H1 (cell line): ENCODE results near the gene ALDOC. TPM values are rescaled to one million over a fixed set of nuclear protein-coding genes. Genes with fewer than 3 reads are reported as not detected.
A peak's percentile ranks its signal among the peaks of the same experiment; 100 is the strongest.

Source experiments
- CTCF ChIA-PET: fragments of 300-600 bp; sonication (Branson Sonifier 250); formaldehyde crosslinking; loops from one replicate; lab custom pipeline; 2021; ENCODE audit not compliant: partially characterized antibody; lab: Charles Lee
- POLR2A ChIA-PET: fragments of 300-600 bp; sonication (Branson Sonifier 250); formaldehyde crosslinking; loops from one replicate; lab custom pipeline; 2021; ENCODE audit warnings: inconsistent platforms; ENCODE audit not compliant: partially characterized antibody; lab: Charles Lee
- DNase-seq, 2 experiments: peaks; one replicate each; pipeline versions ENCODE4 v3.0.0 to v3.0.0-alpha.2; 2010 to 2022; ENCODE audit warnings: low spot score in 2 of 2, low read depth in 1 of 2, mixed read lengths in 1 of 2
- FAIRE-seq: peaks from 2 replicates; lab custom pipeline; 2011; peaks lifted over from hg19 to GRCh38; lab: Jason Lieb, UNC
- H2AFZ ChIP-seq: 2 replicates; pipeline ENCODE4 v1.8.1; 2012; ENCODE audit warnings: low read length, inconsistent platforms
- H2AK5ac ChIP-seq: 2 replicates; pipeline ENCODE4 v1.6.1; 2013; ENCODE audit warnings: low read depth, low read length
- H2BK120ac ChIP-seq: replicated peaks from 2 replicates; pipeline ENCODE3; 2013; ENCODE audit warnings: low read depth, low read length, inconsistent platforms
- H2BK12ac ChIP-seq: 2 replicates; pipeline ENCODE4 v1.6.1; 2013; ENCODE audit warnings: low read depth, low read length
- H2BK15ac ChIP-seq: 2 replicates; pipeline ENCODE4 v1.6.1; 2013; ENCODE audit warnings: low read length
- H2BK20ac ChIP-seq: 2 replicates; pipeline ENCODE4 v1.6.1; 2013; ENCODE audit warnings: low read length
- H2BK5ac ChIP-seq: 2 replicates; pipeline ENCODE4 v1.6.1; 2013; ENCODE audit warnings: low read depth, low read length
- H3K14ac ChIP-seq: 2 replicates; pipeline ENCODE4 v1.6.1; 2013; ENCODE audit warnings: inconsistent platforms; ENCODE audit not compliant: insufficient read length
- H3K18ac ChIP-seq: 2 replicates; pipeline ENCODE4 v1.6.1; 2013; ENCODE audit warnings: low read length; ENCODE audit errors: extremely low read depth
- H3K23ac ChIP-seq: 2 replicates; pipeline ENCODE4 v1.6.1; 2013; ENCODE audit warnings: inconsistent platforms; ENCODE audit not compliant: insufficient read length
- H3K23me2 ChIP-seq: 2 replicates; pipeline ENCODE4 v1.6.1; 2013; ENCODE audit warnings: low read depth, low read length
- H3K27ac ChIP-seq: 2 replicates; pipeline ENCODE4 v1.6.1; 2011; ENCODE audit warnings: low read depth, low read length, inconsistent platforms
- H3K27me3 ChIP-seq, 4 experiments: replicated peaks in 1 of 4; 1 replicate in 1 of 4; 2 replicates in 3 of 4; pipeline versions ENCODE4 v1.6.1 to v1.8.1; 2011 to 2013; ENCODE audit warnings: low read length in 3 of 4, mild to moderate bottlenecking in 3 of 4, inconsistent platforms in 2 of 4, mixed read lengths in 2 of 4, moderate library complexity in 1 of 4; ENCODE audit not compliant: control insufficient read depth in 3 of 4, insufficient read depth in 3 of 4; ENCODE audit errors: extremely low read depth in 1 of 4
- H3K36me3 ChIP-seq, 4 experiments: 2 replicates each; pipeline versions ENCODE4 v1.6.1 to v1.8.1; 2011 to 2013; ENCODE audit warnings: mild to moderate bottlenecking in 4 of 4, low read length in 3 of 4, moderate library complexity in 2 of 4, control low read depth in 1 of 4, inconsistent platforms in 1 of 4; ENCODE audit not compliant: insufficient read depth in 4 of 4, control insufficient read depth in 2 of 4
- H3K4ac ChIP-seq: replicated peaks from 2 replicates; pipeline ENCODE3; 2013; ENCODE audit warnings: low read length, low read depth, mixed read lengths, inconsistent platforms; ENCODE audit not compliant: insufficient read length
- H3K4me1 ChIP-seq, 4 experiments: replicated peaks in 1 of 4; 1 replicate in 1 of 4; 2 replicates in 3 of 4; pipeline versions ENCODE4 v1.6.1 to v1.8.1; 2011 to 2013; ENCODE audit warnings: low read length in 3 of 4, inconsistent platforms in 2 of 4, mixed read lengths in 1 of 4; ENCODE audit not compliant: insufficient read depth in 4 of 4, control insufficient read depth in 3 of 4
- H3K4me2 ChIP-seq, 2 experiments: 2 replicates each; pipeline versions ENCODE4 v1.6.1 to v1.8.1; 2011 to 2013; ENCODE audit warnings: low read depth in 2 of 2, low read length in 2 of 2, control low read depth in 1 of 2, inconsistent platforms in 1 of 2, mild to moderate bottlenecking in 1 of 2; ENCODE audit not compliant: insufficient read depth in 1 of 2
- H3K4me3 ChIP-seq, 4 experiments: fragments of 200-600, 300-600 bp in 1 of 4; sonication (generic), shearing (Covaris generic), sonication (Bioruptor Twin) in 1 of 4; 2 replicates each; pipeline versions ENCODE4 v1.5.1 to v1.8.1; 2011 to 2016; ENCODE audit warnings: low read length in 4 of 4, low read depth in 3 of 4, control low read depth in 2 of 4, inconsistent platforms in 2 of 4, mild to moderate bottlenecking in 2 of 4, mixed read lengths in 1 of 4, moderate library complexity in 1 of 4; ENCODE audit not compliant: insufficient read depth in 2 of 4; ENCODE audit errors: extremely low read depth in 1 of 4
- H3K56ac ChIP-seq: replicated peaks from 2 replicates; pipeline ENCODE3; 2013; ENCODE audit warnings: low read depth, mild to moderate bottlenecking, mixed read lengths, low read length, inconsistent platforms; ENCODE audit not compliant: insufficient read length
- H3K79me1 ChIP-seq: 2 replicates; pipeline ENCODE4 v1.6.1; 2013; ENCODE audit warnings: low read depth, low read length, control low read depth
- H3K79me2 ChIP-seq, 2 experiments: 2 replicates each; pipeline versions ENCODE4 v1.6.1 to v1.8.1; 2012 to 2013; ENCODE audit warnings: low read length in 2 of 2, mild to moderate bottlenecking in 2 of 2, inconsistent platforms in 1 of 2; ENCODE audit not compliant: insufficient read depth in 2 of 2, control insufficient read depth in 1 of 2
- H3K9ac ChIP-seq, 4 experiments: replicated peaks in 1 of 4; 1 replicate in 1 of 4; 2 replicates in 3 of 4; pipeline versions ENCODE4 v1.6.1 to v1.8.1; 2011 to 2013; ENCODE audit warnings: low read depth in 3 of 4, low read length in 3 of 4, control low read depth in 2 of 4, mild to moderate bottlenecking in 2 of 4, moderate library complexity in 2 of 4, inconsistent platforms in 1 of 4; ENCODE audit errors: extremely low read depth in 1 of 4
- H3K9me3 ChIP-seq, 2 experiments: 2 replicates each; pipeline versions ENCODE4 v1.6.1 to v1.8.1; 2012 to 2013; ENCODE audit warnings: mild to moderate bottlenecking in 2 of 2, moderate library complexity in 2 of 2, control low read depth in 1 of 2, inconsistent platforms in 1 of 2, low read depth in 1 of 2, low read length in 1 of 2, mixed read lengths in 1 of 2; ENCODE audit not compliant: insufficient read depth in 2 of 2
- H4K20me1 ChIP-seq, 2 experiments: replicated peaks in 1 of 2; 2 replicates each; pipeline versions ENCODE3 to v1.8.1; 2011 to 2013; ENCODE audit warnings: inconsistent platforms in 2 of 2, low read length in 2 of 2, mild to moderate bottlenecking in 1 of 2; ENCODE audit not compliant: insufficient read depth in 2 of 2, control insufficient read depth in 1 of 2
- H4K5ac ChIP-seq: 2 replicates; pipeline ENCODE4 v1.6.1; 2013; ENCODE audit warnings: low read length, low read depth, mixed read lengths, inconsistent platforms; ENCODE audit not compliant: insufficient read length
- H4K8ac ChIP-seq: 2 replicates; pipeline ENCODE4 v1.8.0; 2013; ENCODE audit warnings: mild to moderate bottlenecking, moderate library complexity, low read length, inconsistent platforms; ENCODE audit not compliant: insufficient read depth; ENCODE audit errors: extremely low read depth
- H4K91ac ChIP-seq: replicated peaks from 2 replicates; pipeline ENCODE3; 2013; ENCODE audit warnings: low read length, mixed read lengths, inconsistent platforms; ENCODE audit not compliant: insufficient read length
- CREB1 ChIP-seq: IDR thresholded peaks from 2 replicates; pipeline ENCODE4 v1.6.1; 2012; ENCODE audit warnings: inconsistent platforms
- CTBP2 ChIP-seq: IDR thresholded peaks from 2 replicates; pipeline ENCODE4 v1.7.0; 2011; ENCODE audit warnings: borderline replicate concordance, mild to moderate bottlenecking, moderate library complexity, mixed read lengths, low read length; ENCODE audit not compliant: insufficient read depth, insufficient read length
- E2F6 ChIP-seq: IDR thresholded peaks from 2 replicates; pipeline ENCODE4 v1.6.1; 2012; ENCODE audit warnings: inconsistent platforms
- GABPA ChIP-seq: IDR thresholded peaks from 2 replicates; pipeline ENCODE4 v1.6.1; 2011; ENCODE audit warnings: mild to moderate bottlenecking, low read length, moderate library complexity, borderline replicate concordance; ENCODE audit not compliant: insufficient read depth
- KDM4A ChIP-seq: IDR thresholded peaks from one replicate; pipeline ENCODE4 v1.7.1; 2012; ENCODE audit warnings: low read depth, mild to moderate bottlenecking, moderate library complexity, low read length, inconsistent platforms; ENCODE audit not compliant: severe bottlenecking
- MAX ChIP-seq: IDR thresholded peaks from 2 replicates; pipeline ENCODE4 v1.6.1; 2012; ENCODE audit warnings: inconsistent platforms
- POLR2AphosphoS5 ChIP-seq: IDR thresholded peaks from 2 replicates; pipeline ENCODE4 v1.6.1; 2011; ENCODE audit warnings: low read depth, low read length
- SAP30 ChIP-seq: fragments of 300-600 bp; sonication (generic); IDR thresholded peaks from 2 replicates; pipeline ENCODE4 v1.7.1; 2012; ENCODE audit warnings: low read length, moderate library complexity, mild to moderate bottlenecking, inconsistent platforms; ENCODE audit not compliant: insufficient read depth, insufficient replicate concordance
- SIN3A ChIP-seq, 2 experiments: IDR thresholded peaks in 1 of 2; conservative IDR thresholded peaks in 1 of 2; 2 replicates each; pipeline ENCODE4 v1.6.1; 2011 to 2012; ENCODE audit warnings: low read length in 2 of 2, improper control_type of control experiment in 1 of 2, low read depth in 1 of 2, mild to moderate bottlenecking in 1 of 2
- WGBS, 2 experiments: shearing (Covaris generic) in 1 of 2; methylation state at CpG; one replicate each; pipeline versions ENCODE4 v1.1.6 to v1.1.7; 2013 to 2015; ENCODE audit warnings: low lambda C conversion rate in 2 of 2, mixed read lengths in 2 of 2, inconsistent platforms in 1 of 2, low coverage in 1 of 2, missing lambda C conversion rate in 1 of 2; ENCODE audit not compliant: insufficient replicate concordance in 2 of 2, insufficient coverage in 1 of 2, insufficient read length in 1 of 2; ENCODE audit errors: extremely low coverage in 1 of 2, missing lambda C conversion rate in 1 of 2; 5-methylcytosine and 5-hydroxymethylcytosine counted together
- polyA plus RNA-seq, 7 experiments: library from polyadenylated mRNA; depleted of rRNA in 3 of 7; stranded (reverse) in 5 of 7; unstranded in 2 of 7; fragments of >200 nt in 5 of 7; fragments of 200-250 nt in 2 of 7; gene quantifications; 1 replicate in 5 of 7; 2 replicates in 1 of 7; 4 replicates in 1 of 7; pipeline versions ENCODE4 v1.2.1 to v1.2.3, GENCODE V29; 2011 to 2013; ENCODE audit warnings: missing spikeins in 2 of 7, mixed read lengths in 2 of 7
- total RNA-seq: library from RNA; stranded (reverse); fragmentation: NEBNext Ultra II Directional; extraction: Animal tissue kit (Norgen Biotek cat#: 25700); gene quantifications from 2 replicates; pipeline ENCODE4 v1.2.1, GENCODE V29; 2021

Gene ALDOC
- total and polyA plus RNA-seq, 2 of the 8 experiments (the other 6 are each of a cell fraction or from before 2014, with no cell fraction given) = 51.6 to 103 TPM

- Histone ChIP-seq H3K23me2 (peaks cover 6% of the 10 kb centered on the region), H2BK15ac (no peak overlapping the region), H2BK120ac (no peak overlapping the region), H3K14ac (no peak overlapping the region), H3K18ac (no peak overlapping the region; the same call in 1 of the 2 replicates), H4K5ac (peak overlapping the region; percentile 34), H4K91ac (no peak overlapping the region), H3K36me3 (peaks cover 0 to 6% (median 0%) of the 10 kb centered on the region in 4 experiments; a peak in 3 of 8 replicates), H2AFZ (no peak overlapping the region), H3K27me3 (peaks cover 0 to 8% (median 4%) of the 10 kb centered on the region in 4 experiments; a peak in 4 of 7 replicates), H3K9ac (peak overlapping the region; percentile 31 to 82 (median 61); a peak in 6 of 7 replicates), H2BK20ac (no peak overlapping the region), H3K4me3 (peak overlapping the region; percentile 79 to 94 (median 90)), H4K20me1 (peaks cover 3 to 4% of the 10 kb centered on the region in 2 experiments), H3K4me1 (peaks cover 0 to 4% (median 1%) of the 10 kb centered on the region in 4 experiments; a peak in 2 of 7 replicates), H2AK5ac (no peak overlapping the region), H3K27ac (0 out of 2 replicates have a peak overlapping the region, but pooled peaks have one; percentile 11), H3K79me1 (no peaks in the 10 kb centered on the region)
- DNase-seq = peak in 1 of 2 experiments; percentile 63
- TF ChIP-seq MAX (peak; percentile 67), SIN3A (conservative IDR thresholded peaks at IDR 0.05 in 1 of 2, IDR thresholded peaks at IDR 0.05 in 1 of 2; ENCODE audit: low read depth in 1 of 2, low read length in 2 of 2) (peak; percentile 20 to 83; a peak in 1 of 4 replicates), GABPA (no peak), CTBP2 (peak; percentile 43), POLR2AphosphoS5 (peak; percentile 6; the same call in 1 of the 2 replicates), CREB1 (no peak; the same call in 1 of the 2 replicates), E2F6 (peak; percentile 50; the same call in 1 of the 2 replicates), KDM4A (no peak), SAP30 (peak; percentile 77)
- TF ChIP-seq, all 59 proteins: peak for 6
- no peaks in the 10 kb centered on the region for H3K9me3 ChIP-seq
- no peak for FAIRE-seq
- ChIA-PET CTCF (interaction anchor here (0.6 to 6.0 kb wide), 7 partner anchors 22 to 294 kb away, joined by 3 to 58 read pairs (median 4); no protein-coding TSS in a partner anchor), POLR2A (interaction anchor here (0.6 to 4.8 kb wide), 11 partner anchors 13 to 218 kb away, joined by 3 to 23 read pairs (median 4); partner anchors contain the start of gene UNC119)
- 5% methylated on average over 30 of the region's 39 CpGs; no CpG with 5 or more reads in 1 of the 2 experiments for WGBS, 2 experiments
- H3K4me2 ChIP-seq = peak overlapping the region; percentile 66 to 88
- no peak overlapping the region; the same call in 1 of the 2 replicates for H2BK5ac ChIP-seq
- peak overlapping the region; percentile 84 for H4K8ac ChIP-seq
- peaks cover 0 to 16% of the 10 kb centered on the region in 2 experiments; a peak in 2 of 4 replicates for H3K79me2 ChIP-seq
- H3K4ac ChIP-seq = no peak overlapping the region
- H3K23ac ChIP-seq = no peak overlapping the region
- H2BK12ac ChIP-seq = no peak overlapping the region
- no peak overlapping the region for H3K56ac ChIP-seq
Observed at GRCh38 chr17:28570716-28571360, 5.9 kb downstream of the ALDOC start.
